Heart left ventricle (tissue), 13 donors: ENCODE results near the gene RBMS3.

ENCODE experiments used
- CTCF ChIP-seq, 12 donors: fragments of 200-600 bp; sonication (generic) in 4 of 12; IDR thresholded peaks; one replicate each; pipeline versions ENCODE4 v1.5.0 to v1.8.0; 2018 to 2022; ENCODE audit warnings: antibody characterized with exemption in 12 of 12, mild to moderate bottlenecking in 5 of 12
- POLR2A ChIP-seq, 2 donors: fragments of 450-650 bp; IDR thresholded peaks; one replicate each; pipeline ENCODE4 v1.6.1; 2017; ENCODE audit warnings: antibody characterized with exemption in 2 of 2, mild to moderate bottlenecking in 2 of 2, moderate library complexity in 2 of 2
- donor health status: ischemic (EF 13 %, LVEDD 7.1; RV severe dilation, severe dysfunction).
- donor health status: DM: no; HTN: yes; CAD: no.
- donor health status: DM: no; HTN: no; CAD: no.
- donor health status: ischemic (EF 25% LVEDD 6.9; RV normal size, moderate dysfunction).
- donor health status: ischemic (EF 25% LVEDD 5.7; RV mildly dilated, moderate dysfunction).
- donor health status: ischemic (EF 35%, LVEDD 5.7; RV mildly dilated, moderate dysfunction).
- donor health status: nonischemic (EF 11% LVEDD 7.7; RV severe dilation, severe dysfunction).
- donor health status: DM: yes; HTN: yes; CAD: no.
- donor health status: PGD.
- donor health status: ischemic (EF 29% LVEDD 5.4; RV normal size, mild dysfunction).
- donor health status: nonischemic (EF 23%, LVEDD 6.1; RV moderate dilation, normal function).

- no peak for TF ChIP-seq POLR2A (IDR thresholded peaks at IDR 0.05)
- no peak for TF ChIP-seq CTCF (IDR thresholded peaks at IDR 0.05)
Measured at GRCh38 chr3:30034246-30034991, 753.5 kb downstream of the RBMS3 start.
